HCT116 (cell line): ENCODE data around the gene SERPINB13. TPM values are rescaled to one million over a fixed set of nuclear protein-coding genes. Genes with fewer than 3 reads are reported as not detected.

Source experiments
- ATAC-seq: fragments of 200-7000 bp; cut with Tn5 transposase; 2 replicates; pipeline ENCODE4 v1.9.1; 2020; ENCODE audit warnings: mild to moderate bottlenecking, moderate library complexity
- BruUV-seq: library from RNA; stranded (reverse); fragments of 400-500 nt; replicated peaks from 2 replicates; lab custom pipeline; 2021; lab: Mats Ljungman, UMichigan
- CTCF ChIA-PET: fragments of 300-600 bp; sonication (Branson Sonifier 250); formaldehyde crosslinking; loops from one replicate; lab custom pipeline; 2021; ENCODE audit warnings: antibody characterized with exemption; lab: Charles Lee
- POLR2A ChIA-PET: fragments of 300-600, 350-600 bp; sonication (Branson Sonifier 250); formaldehyde crosslinking; loops from one replicate; lab custom pipeline; 2021; ENCODE audit warnings: antibody characterized with exemption; lab: Charles Lee
- RAD21 ChIA-PET, 2 experiments: fragments of 300-600 bp; sonication (Branson Sonifier 250); formaldehyde crosslinking; loops; one replicate each; lab custom pipeline; 2023; ENCODE audit warnings: low total read pairs in 2 of 2; ENCODE audit not compliant: uncharacterized antibody in 2 of 2, unreplicated experiment in 2 of 2, low non-redundant PET in 1 of 2; lab: Charles Lee
- DNase-seq: peaks from one replicate; pipeline ENCODE4 v3.0.0-alpha.2; 2010; ENCODE audit warnings: low read depth, low spot score
- H2AFZ ChIP-seq: fragments of 200-600 bp; shearing (Covaris generic), sonication (generic); 2 replicates; pipeline ENCODE4 v1.6.1; 2017; ENCODE audit warnings: low read depth, mixed run types, mixed read lengths, antibody characterized with exemption, low read length; ENCODE audit not compliant: poor library complexity, severe bottlenecking
- H3K27ac ChIP-seq: 2 replicates; pipeline ENCODE4 v1.5.1; 2012; ENCODE audit warnings: low read depth, low read length
- H3K27me3 ChIP-seq: fragments of 200-600 bp; sonication (generic); 2 replicates; pipeline ENCODE4 v1.6.1; 2016; ENCODE audit warnings: mixed run types, low read length, mixed read lengths; ENCODE audit not compliant: insufficient read depth
- H3K36me3 ChIP-seq, 2 experiments: fragments of 200-500 bp in 1 of 2; fragments of 200-600 bp in 1 of 2; sonication (Bioruptor generic) in 1 of 2; sonication (generic) in 1 of 2; 2 replicates each; pipeline versions ENCODE4 v1.5.1 to v1.6.1; 2014 to 2016; ENCODE audit warnings: low read length in 2 of 2, inconsistent platforms in 1 of 2, mixed read lengths in 1 of 2, mixed run types in 1 of 2; ENCODE audit not compliant: insufficient read depth in 2 of 2, control insufficient read depth in 1 of 2
- H3K4me1 ChIP-seq, 2 experiments: fragments of 200-600 bp in 1 of 2; sonication (generic) in 1 of 2; 2 replicates each; pipeline versions ENCODE4 v1.5.1 to v1.6.1; 2012 to 2017; ENCODE audit warnings: low read length in 2 of 2, inconsistent platforms in 1 of 2, mild to moderate bottlenecking in 1 of 2, mixed read lengths in 1 of 2, mixed run types in 1 of 2, moderate library complexity in 1 of 2; ENCODE audit not compliant: insufficient read depth in 2 of 2, control insufficient read depth in 1 of 2
- H3K4me2 ChIP-seq: fragments of 200-600 bp; sonication (generic); 2 replicates; pipeline ENCODE4 v1.6.1; 2017; ENCODE audit warnings: mixed run types, low read length, mixed read lengths
- H3K4me3 ChIP-seq, 2 experiments: fragments of 200-600 bp in 1 of 2; sonication (generic) in 1 of 2; replicated peaks in 1 of 2; 2 replicates each; pipeline ENCODE4 v1.5.1; 2011 to 2016; ENCODE audit warnings: low read length in 2 of 2, control low read depth in 1 of 2, low read depth in 1 of 2, mild to moderate bottlenecking in 1 of 2, mixed read lengths in 1 of 2, mixed run types in 1 of 2
- H3K79me2 ChIP-seq: fragments of 200-600 bp; sonication (generic); 2 replicates; pipeline ENCODE4 v1.6.1; 2017; ENCODE audit warnings: mild to moderate bottlenecking, mixed run types, low read length, moderate library complexity, mixed read lengths; ENCODE audit not compliant: insufficient read depth
- H3K9ac ChIP-seq: fragments of 200-600 bp; sonication (generic); 2 replicates; pipeline ENCODE4 v1.6.1; 2016; ENCODE audit warnings: low read length, mixed read lengths
- H3K9me2 ChIP-seq: fragments of 200-600 bp; sonication (generic), shearing (Covaris generic); 2 replicates; pipeline ENCODE4 v1.6.1; 2017; ENCODE audit warnings: mixed run types, mild to moderate bottlenecking, moderate library complexity; ENCODE audit not compliant: insufficient read depth
- H3K9me3 ChIP-seq, 2 experiments: fragments of 200-500 bp in 1 of 2; fragments of 200-600 bp in 1 of 2; sonication (Bioruptor generic) in 1 of 2; sonication (generic) in 1 of 2; 2 replicates each; pipeline ENCODE4 v1.6.1; 2014 to 2017; ENCODE audit warnings: low read length in 2 of 2, mixed read lengths in 2 of 2, inconsistent platforms in 1 of 2, low read depth in 1 of 2, mild to moderate bottlenecking in 1 of 2, mixed run types in 1 of 2, moderate library complexity in 1 of 2; ENCODE audit not compliant: control insufficient read depth in 1 of 2, insufficient read depth in 1 of 2
- H4K20me1 ChIP-seq: fragments of 200-600 bp; sonication (generic), shearing (Covaris generic); 2 replicates; pipeline ENCODE4 v1.6.1; 2017; ENCODE audit warnings: mixed run types, mild to moderate bottlenecking, moderate library complexity; ENCODE audit not compliant: insufficient read depth
- CEBPB ChIP-seq: IDR thresholded peaks from 2 replicates; pipeline ENCODE4 v1.6.1; 2012; ENCODE audit warnings: low read depth
- CTCF ChIP-seq, 3 experiments: fragments of 200-600 bp in 1 of 3; sonication (generic) in 1 of 3; IDR thresholded peaks in 2 of 3; conservative IDR thresholded peaks in 1 of 3; 2 replicates each; pipeline ENCODE4 v1.5.1; 2012 to 2017; ENCODE audit warnings: low read depth in 2 of 3, low read length in 2 of 3, antibody characterized with exemption in 1 of 3, borderline replicate concordance in 1 of 3, control low read depth in 1 of 3, mild to moderate bottlenecking in 1 of 3, mixed read lengths in 1 of 3, mixed run types in 1 of 3, moderate library complexity in 1 of 3; ENCODE audit not compliant: insufficient read depth in 1 of 3
- EGR1 ChIP-seq: IDR thresholded peaks from 2 replicates; pipeline ENCODE4 v1.6.1; 2012; ENCODE audit warnings: low read depth
- EZH2 ChIP-seq: fragments of 200-600 bp; sonication (generic); IDR thresholded peaks from 2 replicates; pipeline ENCODE4 v1.6.1; 2017; ENCODE audit warnings: antibody characterized with exemption, mixed run types
- EZH2phosphoT487 ChIP-seq: fragments of 200-600 bp; IDR thresholded peaks from 2 replicates; pipeline ENCODE4 v1.6.1; 2018; ENCODE audit warnings: antibody characterized with exemption, borderline replicate concordance
- JUND ChIP-seq: IDR thresholded peaks from 2 replicates; pipeline ENCODE4 v1.6.1; 2012
- POLR2AphosphoS5 ChIP-seq: IDR thresholded peaks from 2 replicates; pipeline ENCODE4 v1.6.1; 2011; ENCODE audit warnings: mild to moderate bottlenecking, low read depth, low read length, moderate library complexity
- REST ChIP-seq: IDR thresholded peaks from 2 replicates; pipeline ENCODE4 v1.6.1; 2012; ENCODE audit warnings: low read depth
- SRF ChIP-seq: IDR thresholded peaks from 2 replicates; pipeline ENCODE4 v1.6.1; 2012; ENCODE audit warnings: low read depth
- ZBTB33 ChIP-seq: IDR thresholded peaks from 2 replicates; pipeline ENCODE4 v1.6.1; 2011; ENCODE audit warnings: mild to moderate bottlenecking, low read length, moderate library complexity; ENCODE audit not compliant: insufficient replicate concordance; ENCODE audit errors: extremely low read depth
- intact Hi-C: fragments of 100-400 bp; cut with micrococcal nuclease; formaldehyde crosslinking; loops from 2 replicates; pipeline ENCODE4 v1.10.0; 2022
- total RNA-seq: library from RNA; stranded (reverse); gene quantifications from one replicate; pipeline ENCODE4 v1.2.1, GENCODE V29; 2021; ENCODE audit not compliant: unreplicated experiment
- TF ChIP-seq, protein P1 (sequence below): IDR thresholded peaks from 2 replicates; pipeline ENCODE4 v1.6.1; 2012

The SERPINB13 gene
- total RNA-seq, 1 experiment from 2014 or later: 0.07 TPM

DNA sequence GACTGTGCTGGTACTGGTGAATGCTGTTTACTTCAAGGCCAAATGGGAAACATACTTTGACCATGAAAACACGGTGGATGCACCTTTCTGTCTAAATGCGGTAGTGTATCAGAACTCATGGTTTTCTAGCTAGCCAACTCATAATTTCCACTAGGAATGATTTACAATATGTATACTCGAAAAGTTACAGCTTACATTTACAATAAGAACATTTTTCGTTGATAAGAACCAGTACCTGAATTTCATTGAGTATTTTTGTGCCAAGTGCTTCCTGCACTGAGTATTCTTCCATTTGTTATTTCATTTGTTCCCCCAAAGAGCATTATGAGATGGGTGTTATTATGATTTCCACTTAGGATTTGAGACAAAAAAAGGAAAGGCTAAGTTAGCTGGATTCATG is 23.1 kb upstream of the SERPINB13 start:
- no peaks in the 10 kb centered on the region for H4K20me1 ChIP-seq
- no TSS peak for BruUV-seq
- H3K9me3 ChIP-seq: no peaks in the 10 kb centered on the region
- intact Hi-C loops: no loop called here
- DNase-seq (no peak), ATAC-seq (no peak)
- H3K79me2 ChIP-seq: no peaks in the 10 kb centered on the region
- H2AFZ ChIP-seq: no peak overlapping the region
- no peaks in the 10 kb centered on the region for H3K4me1 ChIP-seq
- no peaks in the 10 kb centered on the region for H3K27me3 ChIP-seq
- ChIA-PET RAD21 (no interaction called here), CTCF (interaction anchor here (1.5 kb wide), 1 partner anchor 14 kb away, joined by 4 read pairs; no protein-coding TSS in a partner anchor), POLR2A (no interaction called here)
- no peak for TF ChIP-seq SRF
- H3K4me2 ChIP-seq: no peak overlapping the region
- no peak overlapping the region for H3K9ac ChIP-seq
- H3K36me3 ChIP-seq: no peaks in the 10 kb centered on the region
- no peaks in the 10 kb centered on the region for H3K9me2 ChIP-seq
- no peak overlapping the region for H3K4me3 ChIP-seq
- no peak overlapping the region for H3K27ac ChIP-seq

DNA sequence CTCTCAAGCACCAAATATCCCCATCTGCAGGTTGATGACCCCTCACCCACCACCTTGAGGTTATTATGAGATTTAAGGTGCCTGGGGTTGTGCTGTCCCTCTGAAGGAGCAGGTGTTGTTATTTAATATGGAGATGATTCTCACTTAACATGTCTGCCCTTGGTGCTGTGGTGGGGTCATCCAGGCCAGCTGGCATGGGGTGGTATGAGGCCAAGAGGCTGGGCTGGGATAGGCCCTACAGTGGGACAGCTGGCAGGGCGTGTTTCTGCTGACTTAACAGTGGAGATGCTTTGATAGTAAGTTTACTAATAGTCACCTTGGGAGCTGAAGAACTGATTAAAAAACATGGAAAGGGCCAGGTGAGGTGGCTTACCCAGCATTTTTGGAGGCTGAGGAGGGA is 22.6 kb upstream of the SERPINB13 start:
- Histone ChIP-seq H3K4me3 (no peak overlapping the region), H4K20me1 (no peaks in the 10 kb centered on the region), H3K9me3 (no peaks in the 10 kb centered on the region), H3K79me2 (no peaks in the 10 kb centered on the region), H3K4me1 (no peaks in the 10 kb centered on the region), H2AFZ (no peak overlapping the region), H3K9me2 (no peaks in the 10 kb centered on the region), H3K27ac (no peak overlapping the region), H3K9ac (no peak overlapping the region), H3K27me3 (no peaks in the 10 kb centered on the region), H3K4me2 (no peak overlapping the region), H3K36me3 (no peaks in the 10 kb centered on the region)
- DNase-seq (no peak), ATAC-seq (no peak)
- intact Hi-C loops: no loop called here
- ChIA-PET CTCF (no interaction called here), POLR2A (no interaction called here), RAD21 (no interaction called here)
- no TSS peak for BruUV-seq
- TF ChIP-seq EZH2phosphoT487: no peak
- no peak for TF ChIP-seq JUND
- no peak for TF ChIP-seq ZBTB33
- TF ChIP-seq EZH2: no peak
- no peak for TF ChIP-seq CEBPB
- TF ChIP-seq POLR2AphosphoS5: no peak
- no peak for TF ChIP-seq EGR1
- TF ChIP-seq CTCF (IDR thresholded peaks at IDR 0.05 in 2 of 3, conservative IDR thresholded peaks at IDR 0.05 in 1 of 3; ENCODE audit: borderline replicate concordance in 1 of 3, insufficient read depth in 1 of 3, low read depth in 2 of 3, low read length in 2 of 3): no peak
- no peak for TF ChIP-seq REST
- TF ChIP-seq, protein P1, sequence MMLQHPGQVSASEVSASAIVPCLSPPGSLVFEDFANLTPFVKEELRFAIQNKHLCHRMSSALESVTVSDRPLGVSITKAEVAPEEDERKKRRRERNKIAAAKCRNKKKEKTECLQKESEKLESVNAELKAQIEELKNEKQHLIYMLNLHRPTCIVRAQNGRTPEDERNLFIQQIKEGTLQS: no peak
